HG02623 (cell line): ENCODE data around the gene ZBED1.
"Not testable (repeated sequence)": the region's sequence is repeated elsewhere in the genome, so short reads cannot be mapped to it uniquely, and the experiment has no call there.

ENCODE experiments used
- ATAC-seq: cut with Tn5 transposase; IDR thresholded peaks from one replicate; pipeline ENCODE4 v1.9.1; 2021; ENCODE audit warnings: moderate library complexity; ENCODE audit not compliant: unreplicated experiment

The ZBED1 gene

GRCh38 chrX:2500803-2501558, at the start of gene ZBED1, which contains the start of gene DHRSX:
TSS of gene ZBED1 (minus strand) at chrX:2500976. CDS start at chrX:2490719, 10,257 bp downstream.
TSS of gene DHRSX (minus strand) at chrX:2500976. CDS start at chrX:2500925, 51 bp downstream.
- ATAC-seq = peak; percentile 59

DNA sequence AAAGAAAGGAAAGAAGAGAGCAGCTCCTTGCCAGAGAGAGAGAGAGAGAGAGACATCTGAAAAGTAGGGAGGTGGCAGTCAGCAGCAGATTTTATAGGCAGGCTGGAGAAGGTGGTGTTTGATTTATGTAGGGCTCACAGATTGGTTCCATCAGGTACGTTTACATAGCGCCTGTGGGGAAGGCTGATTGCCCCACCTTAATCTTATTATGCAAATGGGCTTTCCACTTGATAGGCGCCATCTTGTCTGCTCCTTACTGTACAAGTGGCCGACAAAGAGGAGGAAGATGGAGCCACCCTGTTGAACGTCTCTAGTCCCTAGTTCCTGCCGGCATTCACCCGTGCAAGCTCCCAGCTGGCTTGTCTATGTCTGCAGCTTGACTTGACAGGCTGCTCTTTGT, 49.1 kb upstream of the ZBED1 start:
- ATAC-seq = no peak

- no peak for ATAC-seq
Observed at GRCh38 chrX:2548711-2549423, 48.1 kb upstream of the ZBED1 start.

DNA sequence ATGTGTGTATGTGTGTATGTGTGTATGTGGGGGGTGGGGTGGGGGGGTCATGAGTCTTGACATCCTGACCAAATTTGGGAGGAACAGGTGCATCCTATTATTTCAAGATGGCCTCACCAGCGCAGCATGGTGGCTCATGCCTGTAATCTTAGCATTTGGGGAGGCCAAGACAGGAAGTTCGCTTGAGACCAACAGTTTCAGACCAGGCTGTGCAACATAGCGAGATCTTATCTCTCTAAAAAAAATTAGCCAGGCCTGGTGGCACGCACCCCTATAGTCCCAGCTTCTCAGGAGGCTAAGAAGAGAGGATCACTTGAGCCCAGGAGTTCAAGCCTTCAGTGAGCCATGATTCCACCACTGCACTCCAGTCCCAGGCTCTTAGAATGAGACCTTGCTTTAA, 47.0 kb upstream of the ZBED1 start:
- ATAC-seq = no peak

- no peak for ATAC-seq
Observed at GRCh38 chrX:2546496-2546895, 45.7 kb upstream of the ZBED1 start.

DNA sequence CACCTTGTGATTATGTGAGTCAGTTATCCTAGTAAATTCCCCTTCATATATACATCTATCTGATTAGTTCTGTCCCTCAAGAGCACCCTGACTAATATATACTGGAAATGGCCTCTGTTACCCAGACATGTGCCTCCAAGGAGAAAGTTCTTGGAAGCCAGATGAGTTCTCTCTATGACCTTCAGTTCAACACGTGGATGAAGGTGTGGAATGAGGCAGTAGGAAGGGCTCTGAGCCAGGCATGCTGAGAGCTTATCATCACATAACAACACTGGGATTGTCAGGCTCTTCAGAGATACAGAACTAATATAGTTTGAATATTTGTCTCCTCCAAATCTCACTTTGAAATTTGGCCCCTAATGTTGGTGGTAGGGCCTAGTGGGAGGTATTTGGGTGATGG, 44.4 kb upstream of the ZBED1 start:
- ATAC-seq = no peak

DNA sequence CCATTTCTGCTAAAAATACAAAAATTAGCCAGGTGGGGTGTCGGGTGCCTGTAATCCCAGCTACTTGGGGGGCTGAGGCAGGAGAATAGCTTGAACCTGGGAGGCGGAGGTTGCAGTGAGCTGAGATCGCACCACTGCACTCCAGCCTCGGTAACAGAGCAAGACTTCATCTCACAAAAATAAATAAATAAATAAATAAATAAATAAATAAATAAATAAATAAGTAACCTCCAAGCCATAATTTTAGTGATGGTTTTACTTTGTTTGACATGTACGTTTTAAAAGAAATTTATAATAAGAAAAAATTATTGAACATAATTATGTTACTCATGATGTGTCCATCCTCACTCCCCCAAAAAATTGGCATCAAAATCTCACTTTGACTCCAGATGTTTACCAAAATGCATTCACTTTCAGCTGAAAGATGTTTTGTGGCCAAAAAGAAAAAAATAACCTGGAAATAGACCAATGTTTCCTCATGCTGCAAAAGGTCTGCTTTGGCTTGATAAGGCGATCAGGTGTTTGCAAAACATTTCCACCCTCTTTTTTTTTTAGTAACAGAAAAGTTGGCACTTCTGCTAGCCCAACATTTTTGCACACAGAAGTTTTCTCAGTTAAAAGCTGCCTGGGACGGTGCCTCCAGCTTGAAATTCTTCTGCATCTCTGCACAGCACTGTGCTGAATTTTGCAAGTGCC, 42.2 kb upstream of the ZBED1 start:
- no peak for ATAC-seq

GRCh38 chrX:2541603-2542002, 40.8 kb upstream of the ZBED1 start:
- no peak for ATAC-seq

DNA sequence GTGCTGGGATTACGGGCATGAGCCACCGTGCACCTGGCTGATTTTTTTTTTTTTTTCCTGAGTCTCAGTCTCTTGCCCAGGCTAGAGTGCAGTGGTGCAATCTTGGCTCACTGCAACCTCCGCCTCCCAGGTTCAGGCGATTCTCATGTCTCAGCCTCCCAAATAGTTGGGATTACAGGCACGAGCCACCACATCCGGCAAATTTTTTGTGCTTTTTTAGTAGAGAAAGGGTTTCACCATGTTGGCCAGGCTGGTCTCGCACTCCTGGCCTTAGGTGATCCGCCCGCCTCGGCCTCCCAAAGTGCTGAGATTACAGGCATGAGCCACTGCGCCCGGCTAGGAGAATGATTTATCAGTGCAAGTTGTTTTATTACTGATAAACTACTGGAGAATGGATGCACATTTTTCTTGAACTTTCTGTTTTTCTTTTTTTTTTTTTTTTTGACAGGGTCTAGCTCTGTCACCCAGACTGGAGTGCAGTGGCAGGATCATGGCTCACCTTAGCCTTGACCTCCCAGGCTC, 39.7 kb upstream of the ZBED1 start:
- no peak for ATAC-seq

GRCh38 chrX:2539586-2539985, 38.8 kb upstream of the ZBED1 start:
- ATAC-seq = no peak

- no peak for ATAC-seq
Observed at GRCh38 chrX:2538031-2538757, 37.4 kb upstream of the ZBED1 start.

DNA sequence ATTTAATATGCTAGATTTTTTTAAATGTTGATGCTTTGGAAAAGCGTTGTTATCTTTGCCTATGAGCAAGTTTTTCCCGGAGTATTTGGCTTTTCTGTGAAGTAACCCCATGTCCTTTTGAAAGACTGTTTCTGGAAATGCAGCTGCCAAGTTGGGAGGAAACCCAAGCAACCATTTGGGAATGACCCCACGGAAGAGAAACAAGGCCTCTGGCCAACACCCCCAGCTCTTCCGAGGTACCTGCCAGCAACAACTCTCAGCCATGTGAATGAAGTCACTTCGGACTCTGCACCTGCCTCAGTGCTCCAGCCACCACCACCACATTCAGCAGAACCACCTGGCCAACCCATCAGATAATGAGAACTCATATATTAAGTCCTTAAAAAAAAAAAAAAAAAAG, 36.2 kb upstream of the ZBED1 start:
- no peak for ATAC-seq

GRCh38 chrX:2536141-2536540, 35.4 kb upstream of the ZBED1 start:
- ATAC-seq = no peak

- not testable (repeated sequence) for ATAC-seq
Observed at GRCh38 chrX:2534261-2535021, 33.7 kb upstream of the ZBED1 start.

GRCh38 chrX:2533424-2533823, 32.6 kb upstream of the ZBED1 start:
- no peak for ATAC-seq

DNA sequence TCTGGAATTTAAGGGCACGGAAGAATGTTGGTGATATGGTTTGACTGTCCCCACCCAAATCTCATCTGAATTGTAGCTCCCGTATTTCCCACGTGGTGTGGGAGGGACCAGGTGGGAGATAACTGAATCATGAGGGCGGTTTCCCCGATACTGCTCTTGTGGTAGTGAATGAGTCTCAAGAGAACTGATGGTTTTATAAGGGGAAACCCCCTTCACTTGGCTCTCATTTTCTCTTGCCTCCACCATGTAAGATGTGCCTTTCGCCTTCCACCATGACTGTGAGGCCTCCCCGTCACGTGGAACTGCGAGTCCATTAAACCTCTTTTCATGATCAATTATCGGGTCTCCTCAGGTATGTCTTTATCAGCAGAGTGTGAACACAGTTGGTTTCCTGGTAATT, 25.6 kb upstream of the ZBED1 start:
- ATAC-seq = no peak

DNA sequence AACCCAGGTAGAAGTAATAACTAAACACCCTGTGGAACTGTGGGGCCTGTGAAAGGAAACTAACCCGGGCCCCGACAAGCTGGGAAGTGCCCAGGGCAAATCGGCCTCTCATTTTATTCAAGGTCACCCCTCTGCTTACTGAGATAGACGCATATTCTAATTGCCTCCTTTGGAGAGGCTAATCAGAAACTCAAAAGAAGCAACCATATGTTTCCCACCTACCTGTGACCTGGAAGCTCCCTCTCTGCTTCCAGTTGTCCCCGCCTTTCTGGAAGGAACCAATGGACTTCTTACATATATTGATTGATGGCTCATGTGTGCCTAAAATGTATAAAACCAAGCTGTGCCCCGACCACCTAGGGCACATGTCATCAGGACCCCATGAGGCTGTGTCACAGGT, 23.1 kb upstream of the ZBED1 start:
- ATAC-seq = no peak

DNA sequence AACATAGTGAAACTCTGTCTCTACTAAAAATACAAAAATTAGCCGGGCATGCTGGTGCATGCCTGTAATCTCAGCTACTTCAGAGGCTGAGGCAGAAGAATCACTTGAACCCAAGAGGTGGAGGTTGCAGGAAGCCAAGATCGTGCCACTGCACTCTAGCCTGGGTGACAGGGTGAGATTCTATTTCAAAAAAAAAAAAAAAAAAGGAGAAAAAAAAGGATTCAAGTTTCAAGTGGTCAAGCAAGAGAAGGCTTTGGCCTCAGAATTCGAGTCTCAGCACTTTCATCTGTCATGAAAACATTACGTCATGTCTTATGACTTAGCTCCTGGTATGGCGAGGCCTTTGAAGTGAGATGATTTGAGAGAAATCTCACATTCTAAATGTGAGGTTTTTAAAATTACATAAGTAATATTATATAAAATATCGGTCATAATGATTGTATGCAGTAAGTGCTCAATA, 21.2 kb upstream of the ZBED1 start:
- peak; percentile 16 for ATAC-seq

DNA sequence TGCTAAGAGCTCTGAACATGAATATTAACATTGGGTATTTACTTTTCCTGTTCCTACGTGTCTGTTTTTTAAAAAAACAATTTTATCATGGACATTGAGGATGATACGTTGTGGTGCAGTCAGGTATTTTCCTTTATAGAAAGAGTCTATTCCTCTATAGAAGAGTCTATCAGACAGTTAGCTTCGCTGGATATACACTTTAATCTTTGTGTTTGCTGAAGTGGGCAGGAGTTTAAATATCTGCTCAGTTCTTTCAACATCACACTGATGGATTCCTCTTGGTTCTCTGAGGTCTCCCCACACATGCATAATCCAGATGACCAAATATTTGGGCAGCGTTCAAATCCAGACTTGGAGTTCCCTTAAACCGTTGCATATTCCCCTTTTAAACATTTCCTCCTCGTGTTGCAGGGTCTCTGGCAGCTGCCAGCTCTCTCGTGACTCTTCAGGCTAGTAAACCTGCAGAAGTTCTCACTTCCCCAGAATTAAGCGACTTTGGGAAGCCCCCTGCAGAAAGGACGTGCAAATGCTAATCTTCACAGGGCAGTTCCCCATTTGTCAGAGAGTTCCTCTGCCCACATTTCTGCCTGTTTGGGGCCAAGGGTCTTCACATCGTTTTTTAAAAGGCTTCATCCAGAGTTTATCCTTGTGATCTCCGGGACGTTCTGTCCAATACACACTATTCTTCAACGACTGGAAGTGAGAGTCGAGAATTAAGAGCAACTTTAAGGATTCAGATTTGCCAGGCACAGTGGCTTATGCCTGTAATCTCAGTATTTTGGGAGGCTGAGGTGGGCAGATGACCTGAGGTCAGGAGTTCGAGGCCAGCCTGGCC, 20.5 kb upstream of the ZBED1 start:
- ATAC-seq = peak; percentile 76
